Hippocampal formation (tissue), 2 donors: ENCODE measurements around the gene RLN3.

Experiments
- DNase-seq, 2 donors: peaks; one replicate each; lab custom pipeline; 2025; lab: John Stamatoyannopoulos, UW

The RLN3 gene

GRCh38 chr19:14054721-14055120 is 26.8 kb downstream of the RLN3 start:
- no peak for DNase-seq

GRCh38 chr19:14055396-14055795 is 27.4 kb downstream of the RLN3 start:
- no peak for DNase-seq

DNA sequence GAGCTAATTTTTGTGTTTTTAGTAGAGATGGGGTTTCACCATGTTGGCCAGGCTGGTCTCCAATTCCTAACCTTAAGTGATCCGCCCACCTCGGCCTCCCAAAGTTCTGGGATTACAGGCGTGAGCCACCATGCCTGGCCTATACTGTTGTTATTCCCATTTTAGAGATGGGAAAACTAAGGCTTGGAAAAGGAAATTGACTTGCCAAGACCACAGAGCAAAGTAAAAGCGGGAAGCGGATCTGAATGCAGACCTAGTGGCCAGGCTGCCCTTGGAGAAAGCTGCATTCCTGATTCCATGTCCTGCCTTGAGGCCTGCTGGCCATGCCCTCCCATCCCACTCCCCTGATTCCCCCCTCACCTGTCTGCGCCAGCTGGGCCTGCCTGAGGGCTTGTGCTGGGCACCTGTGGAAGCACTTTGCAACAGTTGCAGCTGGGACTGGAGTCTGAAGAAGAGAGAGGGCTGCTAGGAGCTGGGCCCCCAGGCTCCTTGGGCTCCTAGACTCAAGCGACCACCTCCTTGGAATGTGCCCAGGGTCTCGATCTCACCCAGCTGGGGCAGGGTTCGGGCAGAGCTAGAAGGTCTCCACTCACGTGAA is 28.2 kb downstream of the RLN3 start:
- DNase-seq: no peak

DNA sequence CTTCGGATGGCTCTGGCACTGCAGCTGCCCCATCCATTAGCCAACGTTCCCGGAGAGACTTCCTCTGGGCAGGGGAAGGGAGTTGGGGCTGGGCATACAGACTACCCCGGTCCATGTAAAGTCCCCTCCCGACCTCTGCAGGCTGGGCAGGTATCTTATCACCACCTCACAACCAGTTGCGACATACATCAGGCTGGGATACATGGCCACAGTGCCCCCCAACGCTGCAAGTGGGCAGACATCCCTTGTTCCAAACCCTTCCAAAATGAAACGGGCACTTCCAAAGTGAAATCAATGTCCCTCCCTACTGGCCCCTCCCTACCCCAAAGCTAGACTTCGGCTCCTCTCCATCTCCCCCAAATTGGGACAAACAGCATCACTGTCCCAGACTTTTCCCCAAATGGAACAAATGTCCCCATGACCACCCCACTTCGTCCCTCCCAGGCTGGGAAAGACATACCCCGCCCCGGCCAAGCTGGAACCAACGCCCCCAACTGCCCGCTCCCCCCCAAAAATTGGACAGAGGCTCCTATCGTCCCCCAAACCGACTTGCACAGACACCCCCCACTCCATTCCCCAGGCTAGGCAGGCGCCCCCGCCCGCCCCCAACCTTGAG is 28.9 kb downstream of the RLN3 start:
- no peak for DNase-seq

- DNase-seq: no peak
Measured at GRCh38 chr19:14058182-14059092, 30.5 kb downstream of the RLN3 start.

- DNase-seq: no peak
Measured at GRCh38 chr19:14059093-14059480, 31.1 kb downstream of the RLN3 start.

- DNase-seq: no peak
Measured at GRCh38 chr19:14059652-14060155, 31.8 kb downstream of the RLN3 start.

DNA sequence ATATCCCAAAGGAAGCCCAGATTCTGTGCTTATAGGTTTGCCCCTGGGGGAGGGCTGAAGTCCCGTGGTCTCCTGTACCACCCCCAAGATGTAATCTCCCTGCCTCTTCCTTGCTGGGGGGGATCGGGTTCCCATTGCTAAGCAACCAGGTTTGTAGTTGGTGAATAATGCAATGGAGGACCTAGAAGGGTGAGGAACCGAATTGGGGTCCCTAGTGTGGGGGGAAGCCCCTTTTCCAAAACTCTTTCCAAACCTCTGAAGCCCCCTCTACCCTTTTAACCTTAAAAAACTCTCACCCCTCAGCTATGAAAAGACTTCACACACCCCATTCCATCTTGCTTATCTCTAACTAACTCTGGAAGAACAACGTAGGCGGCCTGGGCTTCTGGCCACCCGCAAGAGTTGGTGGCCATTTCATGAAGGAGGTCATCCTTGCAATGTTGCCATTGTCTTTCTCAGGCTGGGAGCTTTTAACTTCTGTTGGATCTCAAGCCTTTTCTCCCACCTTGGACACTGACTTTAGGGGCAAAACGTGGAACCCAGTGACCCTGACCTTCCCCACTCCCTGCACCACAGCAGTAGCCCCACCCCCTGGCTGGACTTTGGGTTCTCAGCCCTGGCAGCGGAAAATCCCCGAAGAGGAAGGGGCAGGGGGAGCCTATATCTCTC is 33.3 kb downstream of the RLN3 start:
- no peak for DNase-seq

GRCh38 chr19:14061751-14062557 is 34.0 kb downstream of the RLN3 start, which contains the start of gene PALM3:
PALM3 (minus strand) TSS chr19:14062076; CDS start chr19:14061980, 96 bp downstream.
- DNase-seq: no peak

- no peak for DNase-seq
Measured at GRCh38 chr19:14062558-14062855, 34.6 kb downstream of the RLN3 start.

DNA sequence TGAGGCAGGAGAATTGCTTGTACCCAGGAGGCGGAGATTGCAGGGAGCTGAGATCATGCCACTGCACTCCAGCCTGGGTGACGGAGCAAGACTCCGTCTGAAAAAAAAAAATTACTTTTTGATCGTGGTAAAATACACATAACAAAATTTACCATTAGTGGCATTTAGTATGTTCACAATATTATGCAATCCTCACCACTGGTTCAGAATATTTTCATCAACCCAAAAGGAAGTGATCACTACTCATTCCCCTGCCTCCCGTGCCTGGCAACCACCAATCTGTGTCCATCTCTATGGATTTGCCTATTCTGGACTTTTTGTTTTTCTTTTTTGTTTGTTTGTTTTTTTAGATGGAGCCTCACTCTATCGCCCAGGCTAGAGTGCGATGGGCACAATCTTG is 35.2 kb downstream of the RLN3 start:
- DNase-seq: no peak

DNA sequence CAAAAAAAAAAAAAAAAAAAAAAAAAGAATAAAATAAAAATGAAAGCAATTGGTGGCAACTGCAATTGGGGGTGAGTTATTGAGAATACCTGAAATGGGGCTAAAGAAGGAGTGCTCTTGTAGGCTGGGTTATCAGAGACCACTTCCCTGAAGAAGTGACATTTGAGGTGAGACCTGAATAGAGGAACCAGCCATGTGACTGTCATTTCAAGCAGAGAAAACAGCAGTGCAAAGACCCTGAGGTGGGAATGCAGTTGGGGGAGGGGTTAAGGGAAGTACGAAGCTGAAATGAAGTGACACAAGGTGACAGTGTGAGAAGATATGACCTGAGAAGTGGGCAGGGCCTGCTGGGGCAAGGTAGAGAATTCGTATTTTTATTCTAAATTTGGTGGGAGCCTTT is 38.2 kb downstream of the RLN3 start:
- no peak for DNase-seq

GRCh38 chr19:14070268-14071050 is 42.5 kb downstream of the RLN3 start:
- DNase-seq: no peak

- DNase-seq: peak in 1 of 2 donors; percentile 42
Measured at GRCh38 chr19:14072535-14073260, 44.8 kb downstream of the RLN3 start, which contains the start of gene MISP3. MISP3 (plus strand) TSS chr19:14072786; CDS start chr19:14073310, 524 bp downstream.

GRCh38 chr19:14073261-14073924 is 45.4 kb downstream of the RLN3 start:
- peak; percentile 77 to 82 for DNase-seq

- peak in 1 of 2 donors; percentile 59 for DNase-seq
Measured at GRCh38 chr19:14073925-14074838, 46.2 kb downstream of the RLN3 start.

DNA sequence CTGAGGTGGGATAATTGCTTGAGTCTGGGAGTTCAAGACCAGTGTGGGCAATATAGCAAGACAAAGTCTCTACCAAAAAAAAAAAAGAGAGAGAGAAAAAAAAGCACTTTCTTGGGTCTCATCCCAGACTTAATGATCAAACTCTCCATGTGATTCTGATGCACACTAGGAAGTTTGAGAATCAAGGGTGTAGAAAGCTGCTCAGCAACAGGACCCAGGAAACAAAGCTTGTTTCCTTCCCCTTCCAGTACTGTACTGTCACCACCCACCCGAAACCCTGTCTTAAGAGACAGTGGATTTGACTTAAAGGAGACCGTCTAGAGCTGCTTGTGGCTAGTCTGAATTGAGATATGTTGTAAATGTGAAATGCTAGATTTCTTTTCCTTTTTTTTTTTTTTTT is 50.5 kb downstream of the RLN3 start:
- DNase-seq: no peak
